ENCODE measurements around the gene EIF4E3.

EIF4E3 gene

DNA sequence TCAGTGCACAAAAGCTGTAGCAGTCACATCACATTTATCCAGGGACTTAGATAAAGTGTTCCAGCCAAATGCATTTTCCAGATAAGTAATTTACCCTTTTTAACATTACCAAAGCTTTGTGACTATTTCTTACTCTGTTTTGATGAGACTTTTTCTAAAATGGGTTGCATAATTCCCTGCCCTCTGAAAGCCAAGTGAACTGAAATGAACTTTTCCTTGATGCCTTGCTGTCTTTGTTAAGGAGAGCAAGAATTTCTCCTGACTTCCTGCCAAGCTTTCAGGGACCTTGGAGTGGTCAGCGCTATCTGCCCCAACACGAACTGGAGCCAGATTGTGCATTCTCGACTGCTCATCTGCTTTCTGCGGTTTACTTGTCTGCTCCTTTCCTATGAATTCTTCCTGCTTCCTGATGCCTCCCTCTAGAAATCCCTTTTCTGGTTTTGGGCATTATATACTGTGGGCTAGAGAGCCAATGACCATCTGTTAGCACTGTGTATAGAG lies 34.8 kb downstream of the EIF4E3 start:
- no peak for DNase-seq (ENCODE audit: low read depth in 3 of 3)

DNA sequence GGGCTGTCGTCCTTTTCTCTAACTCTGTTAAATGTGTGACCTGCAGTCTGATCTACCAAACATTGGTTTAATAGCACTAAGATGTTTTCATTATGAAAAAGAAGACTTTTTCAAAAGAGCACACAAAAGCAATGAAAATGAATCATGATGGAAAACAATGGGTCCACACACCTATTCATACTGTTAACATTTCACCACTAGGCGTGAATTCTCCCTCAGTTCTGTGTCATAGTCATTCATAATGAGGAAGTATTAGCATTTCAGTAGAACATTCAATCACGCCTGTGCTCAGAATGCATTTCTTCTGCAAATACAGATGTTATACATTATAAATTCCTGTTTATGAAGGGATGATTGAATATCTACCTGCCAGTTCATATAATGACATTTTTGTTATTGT lies 35.9 kb downstream of the EIF4E3 start:
- DNase-seq (ENCODE audit: low read depth in 3 of 3): no peak

DNA sequence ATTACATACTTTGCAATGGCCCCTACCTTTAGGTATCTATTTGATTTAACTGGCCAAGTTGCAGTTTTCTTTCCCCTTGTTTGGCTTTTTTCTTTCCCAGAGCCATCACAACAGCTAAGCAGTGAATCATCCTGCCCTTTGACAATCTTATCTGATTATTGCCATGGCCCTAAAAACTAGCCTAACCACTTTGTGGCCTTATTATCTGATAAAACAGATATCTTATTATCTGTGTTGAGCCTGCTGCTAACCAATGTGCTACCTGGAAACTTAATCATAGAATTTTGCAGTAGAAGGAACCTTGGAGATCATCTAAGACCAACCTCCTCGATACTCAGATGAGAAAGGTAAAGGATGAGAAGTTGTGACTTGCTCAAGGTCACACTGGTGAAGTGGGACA lies 37.1 kb downstream of the EIF4E3 start:
- DNase-seq (ENCODE audit: low read depth in 3 of 3): no peak

DNA sequence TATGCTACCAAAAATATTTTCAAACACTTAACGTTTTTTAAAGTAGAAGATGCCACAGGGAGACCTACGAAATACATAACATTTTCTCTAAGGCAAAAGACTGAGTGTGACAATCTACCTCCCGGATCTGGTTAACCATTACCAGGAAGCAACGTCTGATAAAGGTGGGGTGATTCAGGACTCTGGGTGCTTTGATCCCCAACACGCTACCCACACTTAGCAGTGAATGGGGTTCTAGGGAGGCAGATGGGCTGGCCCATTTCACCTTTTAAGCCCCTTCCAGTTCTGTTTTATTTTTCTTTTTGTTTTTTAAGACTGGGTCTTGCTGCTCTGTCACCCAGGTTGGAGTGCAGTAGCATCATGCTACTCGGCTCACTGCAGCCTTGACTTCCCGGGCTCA lies 39.5 kb downstream of the EIF4E3 start:
- no peak for DNase-seq (ENCODE audit: low read depth in 3 of 3)

DNA sequence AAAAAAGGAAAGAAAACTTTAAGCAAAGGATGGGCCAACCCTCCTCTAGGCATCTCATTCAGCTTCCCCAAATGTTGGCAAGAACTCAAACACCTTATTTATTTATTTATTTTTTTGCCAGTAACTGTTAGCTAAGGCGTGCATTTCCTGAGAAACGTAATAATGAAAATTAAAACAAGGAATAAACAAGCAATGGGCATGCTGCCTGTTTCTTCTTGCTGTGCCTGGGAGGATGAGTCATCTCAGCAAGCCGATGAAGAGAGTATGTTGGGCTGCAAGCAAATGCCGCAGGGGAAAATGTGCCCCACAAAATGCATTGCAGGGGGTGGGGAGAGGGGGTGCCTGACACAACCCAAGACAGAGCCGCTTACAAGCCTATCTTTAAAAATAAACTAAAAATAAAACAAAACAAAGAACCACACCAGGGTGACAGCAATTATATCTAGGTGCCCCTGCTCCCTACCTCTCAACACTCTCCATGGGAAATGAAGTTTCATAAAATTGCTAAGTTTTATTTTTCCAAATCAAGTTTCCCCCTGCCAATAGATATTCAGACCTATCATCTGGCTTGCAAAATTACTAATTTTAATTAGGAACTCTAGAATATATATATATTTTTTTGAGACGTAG lies 40.3 kb downstream of the EIF4E3 start:
- no peak for DNase-seq (ENCODE audit: low read depth in 3 of 3)

DNA sequence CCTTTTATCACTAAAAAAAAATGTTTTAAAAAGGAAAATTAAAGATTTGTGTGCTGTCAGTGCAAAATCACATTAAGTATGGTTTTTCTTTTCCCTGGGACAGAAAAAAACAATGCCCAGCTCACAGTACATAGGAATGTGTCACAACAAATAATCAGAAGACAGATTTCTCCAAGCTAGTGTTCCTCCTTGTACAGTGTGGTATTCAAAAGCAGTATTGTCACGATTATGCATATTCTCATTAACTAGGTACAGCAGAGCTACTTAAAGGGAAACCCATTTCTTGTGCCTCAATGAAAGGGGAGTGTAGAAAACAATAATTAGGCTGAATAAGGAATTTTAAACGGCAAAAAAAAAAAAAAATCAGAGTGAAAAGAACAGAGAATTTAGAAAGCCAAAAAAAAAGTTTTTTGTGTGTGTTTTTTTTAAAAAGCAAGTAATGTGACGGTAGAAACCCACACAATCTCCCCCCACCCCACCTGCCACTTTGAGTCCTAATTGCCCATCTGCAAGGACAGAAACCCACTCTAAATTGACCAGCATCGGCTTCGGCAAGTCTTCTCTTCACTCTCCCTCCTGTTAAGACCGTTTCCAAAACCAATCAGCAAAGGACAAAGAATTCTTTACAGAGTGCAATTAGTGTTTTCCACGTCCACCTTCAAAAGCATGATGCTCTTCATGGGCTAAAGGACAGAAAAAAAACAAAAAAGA lies 41.0 kb downstream of the EIF4E3 start:
- DNase-seq (ENCODE audit: low read depth in 3 of 3): no peak

DNA sequence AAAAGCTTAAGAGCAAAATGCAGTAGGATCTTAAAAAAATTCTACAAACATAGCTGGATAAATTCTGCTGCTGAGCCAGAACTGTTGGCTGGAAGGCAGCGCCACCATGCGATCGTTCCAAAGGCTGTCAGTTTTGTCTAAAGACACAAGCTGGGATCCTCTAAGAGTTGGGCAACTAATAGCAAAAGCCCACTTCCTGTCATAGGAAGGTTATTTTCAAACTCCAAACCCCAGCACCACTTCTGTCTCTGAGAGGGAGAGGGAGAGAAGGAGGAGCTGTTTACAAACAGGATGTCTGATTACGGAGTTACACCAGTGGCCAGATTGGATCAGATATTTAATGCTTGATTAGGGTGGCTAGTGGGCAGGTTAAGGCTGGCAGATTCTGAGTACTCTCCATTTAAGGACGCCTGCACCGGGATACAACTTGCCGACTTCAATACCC lies 44.0 kb downstream of the EIF4E3 start:
- DNase-seq (ENCODE audit: low read depth in 3 of 3): peak in 2 of 3 donors; percentile 19 to 20

DNA sequence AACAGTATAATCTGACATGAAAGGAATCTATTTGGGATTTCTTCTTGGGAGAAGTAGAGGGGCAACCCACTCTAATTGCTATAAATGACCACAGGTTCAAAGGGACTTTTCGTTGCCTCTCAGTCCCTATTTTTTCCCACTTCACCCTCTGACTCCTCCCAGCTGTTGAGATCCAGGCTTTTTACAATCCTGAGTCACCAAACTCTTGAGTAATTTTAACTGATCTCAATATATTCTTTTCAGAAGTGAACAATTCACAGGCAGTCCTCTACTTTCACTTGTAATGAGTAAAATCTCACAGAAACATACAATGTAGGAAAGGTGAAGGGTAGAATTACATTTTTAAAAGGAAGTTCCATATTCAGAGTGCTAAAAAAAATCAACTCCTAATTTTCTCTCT lies 44.6 kb downstream of the EIF4E3 start:
- DNase-seq (ENCODE audit: low read depth in 3 of 3): no peak

DNA sequence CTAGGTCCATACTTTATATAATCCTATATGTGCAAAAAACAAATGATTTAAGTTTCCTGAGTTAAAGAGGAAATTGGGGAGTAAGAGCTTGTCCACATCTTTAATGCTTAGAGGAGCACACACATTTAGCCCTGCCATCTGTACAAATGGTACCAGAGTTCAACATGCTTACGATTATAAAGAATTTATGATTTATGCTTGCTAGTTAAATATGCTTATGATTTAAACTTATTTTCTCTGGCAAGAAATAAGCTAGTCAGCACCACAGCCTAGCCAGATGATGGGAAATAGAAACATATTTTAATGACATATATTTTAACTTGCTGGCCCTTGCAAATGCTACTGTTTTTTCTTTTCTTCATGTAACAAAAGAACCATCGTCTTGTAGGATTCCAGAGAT lies 48.3 kb downstream of the EIF4E3 start:
- no peak for DNase-seq (ENCODE audit: low read depth in 3 of 3)

DNA sequence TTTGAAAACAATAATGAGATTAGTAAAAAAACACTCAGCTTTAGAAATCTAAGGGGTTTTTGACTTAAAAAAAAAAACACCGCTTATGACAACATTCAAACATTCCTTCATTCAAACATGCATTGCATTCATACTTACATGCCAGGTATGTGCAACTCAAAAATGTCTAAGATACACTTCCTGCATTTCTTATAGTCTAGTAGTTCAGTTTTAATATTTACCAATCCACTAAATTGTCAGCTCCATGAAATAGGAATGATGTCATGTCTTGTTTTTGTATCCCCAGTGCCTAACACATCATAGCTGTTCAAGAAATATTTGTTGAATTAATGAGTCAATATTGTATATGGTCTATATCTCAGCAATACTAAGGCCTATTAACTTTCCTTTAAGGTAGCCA lies 51.7 kb downstream of the EIF4E3 start:
- DNase-seq (ENCODE audit: low read depth in 3 of 3): no peak

DNA sequence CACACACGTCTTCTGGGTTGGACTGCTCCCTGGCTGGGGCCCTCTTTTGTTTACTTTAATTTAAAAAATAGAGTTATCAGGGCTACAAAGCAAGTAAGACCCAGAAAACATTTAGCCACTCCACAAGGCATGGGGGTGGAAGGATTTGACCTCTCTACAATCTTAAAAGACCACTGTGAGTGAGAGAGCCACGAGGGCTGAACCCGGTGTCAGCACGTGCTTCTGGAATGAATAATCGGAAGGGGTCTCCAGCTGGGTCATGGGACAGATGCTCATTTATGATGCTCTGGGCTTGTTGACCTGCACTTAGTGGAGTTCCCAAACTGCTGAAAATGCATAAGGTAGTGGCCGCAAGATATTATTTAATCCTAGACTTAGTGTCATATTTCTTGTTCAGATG lies 52.4 kb downstream of the EIF4E3 start:
- no peak for DNase-seq (ENCODE audit: low read depth in 3 of 3)

DNA sequence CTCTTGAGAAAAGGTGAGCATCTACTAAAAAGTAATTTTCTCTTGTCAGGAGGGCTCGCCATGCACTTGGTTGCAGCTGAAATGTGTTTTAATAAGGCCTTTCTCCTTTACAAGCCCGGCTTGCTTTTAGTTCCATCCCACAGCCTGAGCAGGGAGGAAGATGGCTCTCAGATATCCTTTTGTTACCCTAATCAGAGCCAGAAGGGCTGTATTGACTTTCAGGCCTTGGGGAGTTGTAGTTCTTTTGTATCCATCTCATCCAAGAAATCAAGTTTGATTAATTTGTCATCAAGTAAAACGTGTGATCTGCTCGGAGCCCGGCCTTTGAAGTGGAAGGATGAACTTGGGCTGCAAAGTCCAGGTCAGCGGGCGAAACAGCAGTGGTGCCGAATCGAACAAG lies 52.9 kb downstream of the EIF4E3 start:
- DNase-seq (ENCODE audit: low read depth in 3 of 3): no peak

DNA sequence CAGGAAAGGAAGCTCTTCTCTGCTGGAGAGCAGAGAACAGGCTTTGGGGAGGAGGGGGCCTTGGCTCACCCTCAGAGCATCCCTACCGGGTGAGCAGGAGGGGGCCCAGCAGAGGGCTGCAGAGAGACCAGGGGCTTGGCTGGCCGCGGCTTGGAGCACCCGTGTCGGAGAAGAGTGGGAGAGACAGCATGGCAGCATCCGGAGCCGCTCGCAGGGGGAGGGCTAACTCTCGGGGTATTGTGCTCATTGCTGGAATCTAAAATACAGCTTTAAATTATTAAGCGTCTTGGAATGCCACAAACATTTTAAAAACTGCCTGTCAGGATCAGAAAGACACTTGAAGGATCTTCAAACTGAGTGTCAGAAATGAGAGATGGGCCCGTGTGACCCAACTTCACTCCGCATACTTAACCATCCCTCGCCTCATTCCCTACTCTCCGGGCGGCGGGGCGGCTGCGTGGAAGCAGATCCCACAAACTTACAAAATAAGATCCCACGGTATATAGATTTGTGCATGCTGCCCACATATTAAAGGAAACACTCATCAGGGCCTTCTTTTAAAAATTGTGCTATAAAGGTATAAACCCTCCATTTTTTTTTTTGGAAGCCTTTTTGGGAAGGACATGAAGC lies 53.9 kb downstream of the EIF4E3 start:
- no peak for DNase-seq (ENCODE audit: low read depth in 3 of 3)

DNA sequence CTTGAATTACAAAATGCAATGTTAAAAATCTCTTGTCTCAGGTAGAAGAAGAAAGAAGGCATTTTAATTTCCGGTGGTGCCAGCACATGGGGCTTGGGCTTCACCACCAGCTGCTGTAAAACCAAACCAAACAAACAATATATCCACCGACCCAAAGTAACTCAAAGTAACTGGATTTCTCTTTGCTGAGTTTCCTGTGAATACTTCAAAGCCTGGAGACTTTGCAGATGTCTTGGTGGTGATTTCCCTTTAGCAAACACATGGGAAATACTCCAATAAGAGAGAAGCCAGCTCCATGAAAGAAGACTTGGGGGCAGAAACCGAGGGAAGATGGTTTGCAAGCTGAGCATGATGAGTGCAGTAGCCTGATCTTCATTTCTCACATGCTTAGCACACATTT lies 62.6 kb downstream of the EIF4E3 start:
- no peak for DNase-seq (ENCODE audit: low read depth in 3 of 3)

DNA sequence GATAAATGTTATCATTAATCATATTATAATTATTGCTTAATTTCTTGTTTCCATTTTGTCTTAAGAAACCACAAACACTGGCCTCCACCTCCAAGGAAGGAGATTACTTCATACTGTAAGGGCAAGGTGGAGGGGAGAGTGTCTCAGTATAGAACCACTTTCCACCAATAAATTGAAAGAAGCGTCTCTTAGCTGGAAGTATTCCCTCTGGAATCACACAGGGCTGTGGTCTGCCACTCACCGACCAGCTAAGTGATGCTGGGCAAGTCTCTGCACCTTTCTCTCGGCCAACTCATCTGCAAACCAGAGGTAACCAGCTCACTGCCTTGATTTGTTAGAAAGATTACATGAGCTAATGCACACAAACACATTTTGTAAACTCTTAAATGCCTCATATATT lies 63.1 kb downstream of the EIF4E3 start:
- no peak for DNase-seq (ENCODE audit: low read depth in 3 of 3)

DNA sequence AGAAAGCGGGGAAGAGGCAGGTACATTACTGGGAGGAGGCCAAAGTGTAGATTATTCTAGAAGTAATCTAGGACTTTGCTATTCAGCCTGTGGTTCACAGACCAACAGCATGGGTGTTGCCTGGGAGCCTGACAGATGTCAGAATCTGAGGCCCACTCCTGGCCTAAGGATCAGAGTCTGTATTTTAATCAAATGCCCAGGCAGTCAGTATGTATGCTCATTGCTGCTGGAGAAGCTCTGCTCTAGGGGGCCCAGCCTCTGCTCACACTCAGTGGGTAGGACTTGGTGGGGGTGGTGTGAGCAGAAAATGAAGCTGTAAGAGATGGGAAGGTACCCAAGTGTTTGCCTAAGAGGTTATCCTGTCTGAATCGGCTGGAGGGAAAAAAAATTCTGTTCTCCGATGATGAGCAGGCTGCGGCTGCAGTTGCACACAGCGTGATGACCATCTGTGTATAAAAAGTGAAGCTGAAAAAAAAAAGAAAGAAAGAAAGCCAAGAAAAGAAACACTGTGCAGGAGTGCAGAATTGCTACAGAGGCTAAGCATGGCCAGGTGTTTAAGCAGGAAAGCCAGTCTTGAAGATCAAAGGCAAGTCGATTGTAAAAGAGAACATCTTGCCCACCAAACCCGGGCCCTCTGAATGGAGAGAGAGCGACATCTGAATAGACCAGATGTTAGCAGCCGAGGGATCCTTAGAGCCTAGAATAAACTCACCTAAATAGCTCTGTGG lies 65.2 kb downstream of the EIF4E3 start:
- DNase-seq (ENCODE audit: low read depth in 3 of 3): no peak

DNA sequence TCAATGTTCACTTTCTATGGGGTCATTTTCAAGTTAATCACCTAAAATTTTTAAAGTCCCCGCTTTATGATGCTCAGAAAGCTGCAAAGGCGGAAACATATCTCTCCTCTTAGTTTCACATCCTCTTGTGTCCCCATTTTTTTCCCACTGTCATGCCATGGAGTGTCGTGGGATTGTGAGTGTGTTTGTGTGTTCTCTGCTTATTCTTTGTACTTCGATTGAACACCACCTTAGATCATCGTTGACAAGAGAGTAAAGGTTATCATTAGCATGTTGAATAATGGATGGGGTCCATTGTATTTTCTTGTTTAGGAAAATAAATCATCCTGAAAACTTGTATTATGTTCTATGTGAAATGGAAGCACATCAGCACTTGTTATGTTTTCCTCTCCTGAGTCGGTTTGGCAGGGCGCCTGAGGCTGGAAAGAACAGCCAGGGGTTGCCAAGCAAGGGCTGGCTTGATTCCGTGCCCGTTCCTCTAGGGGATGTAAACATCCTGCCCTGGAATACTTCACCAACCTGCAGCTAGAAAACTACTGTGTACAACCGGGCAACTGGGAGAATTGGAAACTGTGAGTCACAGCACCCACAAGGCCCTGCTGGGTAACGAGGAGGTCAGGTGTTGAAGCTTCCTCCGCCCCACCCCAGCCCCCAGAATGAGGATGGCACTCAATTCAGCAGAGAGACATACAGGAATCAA lies 67.2 kb downstream of the EIF4E3 start:
- no peak for DNase-seq (ENCODE audit: low read depth in 3 of 3)

DNA sequence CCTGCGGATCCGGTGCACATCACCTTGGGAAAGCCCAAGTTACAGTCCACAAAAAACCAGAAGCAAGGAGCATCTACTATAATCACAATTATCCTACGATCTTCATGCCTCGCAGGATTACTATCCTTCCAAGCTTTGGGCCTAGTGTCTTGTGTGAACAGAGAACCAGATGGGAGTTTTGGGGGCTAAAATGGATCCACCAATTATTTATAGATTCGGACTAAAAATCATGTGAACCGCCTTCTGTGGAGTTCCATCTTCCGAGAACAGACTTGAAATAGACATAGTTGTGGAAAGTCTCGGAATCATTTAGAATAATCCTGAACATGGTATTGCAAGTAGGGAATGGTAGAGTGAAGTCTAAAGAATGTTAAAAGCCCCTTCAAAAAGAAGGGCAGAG lies 70.1 kb downstream of the EIF4E3 start:
- DNase-seq (ENCODE audit: low read depth in 3 of 3): no peak

DNA sequence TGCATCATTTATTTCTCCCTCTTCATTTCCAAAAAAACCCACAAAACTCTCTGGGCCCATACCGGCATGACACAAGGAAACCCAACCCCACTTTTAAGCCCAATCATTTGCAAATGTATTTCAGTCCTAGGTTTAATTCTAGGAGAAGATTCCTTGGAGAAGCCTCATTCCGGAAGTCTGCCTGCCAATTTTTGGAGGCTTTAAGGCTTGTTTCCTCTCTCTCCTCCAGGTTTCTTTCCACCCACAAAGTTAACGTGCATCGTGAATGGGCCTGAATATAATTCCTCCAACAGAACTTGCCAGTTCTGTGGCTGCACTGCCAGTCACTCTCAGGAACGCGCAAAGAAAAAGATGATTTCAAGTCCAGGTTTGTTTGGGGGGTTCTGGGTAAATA lies 71.8 kb downstream of the EIF4E3 start:
- DNase-seq (ENCODE audit: low read depth in 3 of 3): no peak

DNA sequence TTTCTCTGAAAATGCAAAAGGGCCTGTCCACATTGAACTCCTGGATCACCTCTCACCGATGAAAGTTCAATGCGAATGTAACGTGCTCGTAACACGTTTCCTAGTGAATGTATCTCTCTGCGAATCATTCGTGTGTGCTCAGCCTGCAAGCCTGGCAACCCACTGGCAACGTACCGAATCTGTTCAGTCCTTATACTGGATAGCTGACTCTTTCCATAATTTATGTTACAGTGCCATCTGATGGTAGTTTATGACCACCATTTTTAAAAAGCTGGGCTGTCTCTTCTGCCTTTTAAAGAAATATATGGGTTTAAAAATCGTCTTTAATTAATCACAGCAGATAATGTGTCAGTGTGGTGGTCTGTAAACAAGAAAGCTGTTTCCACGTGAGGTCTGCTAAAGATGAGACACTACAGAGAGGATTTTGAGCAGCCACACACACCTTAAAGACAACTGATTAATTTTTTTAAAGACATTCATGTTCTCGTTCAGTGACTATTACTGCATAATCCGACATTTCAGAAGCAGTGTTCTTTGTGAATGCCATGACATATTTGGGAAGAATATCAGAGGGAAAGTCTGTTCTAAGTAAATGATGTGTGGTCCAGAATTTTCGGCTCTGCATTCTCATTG lies 72.3 kb downstream of the EIF4E3 start:
- peak in 1 of 3 donors; percentile 15 for DNase-seq (ENCODE audit: low read depth in 3 of 3)

DNA sequence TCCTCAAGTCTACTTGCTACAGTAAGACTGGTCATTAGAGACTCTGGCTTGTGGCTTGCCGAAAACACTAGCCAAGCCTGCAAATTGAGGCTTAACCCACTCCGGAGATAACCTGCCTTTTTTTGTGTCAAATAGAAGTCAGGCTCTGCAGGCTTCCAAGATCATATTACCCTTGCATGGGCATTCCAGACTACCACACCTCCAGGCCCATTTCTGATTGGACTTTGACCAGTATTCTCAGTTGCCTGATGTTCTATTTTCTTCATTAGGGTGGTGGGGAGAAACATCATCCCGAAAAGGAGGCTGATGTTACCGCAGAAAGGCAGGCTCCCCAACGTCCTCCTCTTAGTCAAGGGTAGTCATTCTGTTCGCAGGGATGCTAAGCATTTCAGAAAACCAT lies 73.6 kb downstream of the EIF4E3 start:
- no peak for DNase-seq (ENCODE audit: low read depth in 3 of 3)

Data from stimulated activated CD4-positive, alpha-beta T cell treated with anti-CD3 and anti-CD28 coated beads, TNF-alpha, amount 100 ng/mL, for 48 hours (primary cell).